ENCODE data around the gene ZRANB3. TPM values are rescaled to one million over a fixed set of nuclear protein-coding genes. Genes with fewer than 3 reads are reported as not detected.

ZRANB3 gene
- total and polyA plus RNA-seq, 2 donors from 2014 or later: 3.6 to 6.4 TPM

DNA sequence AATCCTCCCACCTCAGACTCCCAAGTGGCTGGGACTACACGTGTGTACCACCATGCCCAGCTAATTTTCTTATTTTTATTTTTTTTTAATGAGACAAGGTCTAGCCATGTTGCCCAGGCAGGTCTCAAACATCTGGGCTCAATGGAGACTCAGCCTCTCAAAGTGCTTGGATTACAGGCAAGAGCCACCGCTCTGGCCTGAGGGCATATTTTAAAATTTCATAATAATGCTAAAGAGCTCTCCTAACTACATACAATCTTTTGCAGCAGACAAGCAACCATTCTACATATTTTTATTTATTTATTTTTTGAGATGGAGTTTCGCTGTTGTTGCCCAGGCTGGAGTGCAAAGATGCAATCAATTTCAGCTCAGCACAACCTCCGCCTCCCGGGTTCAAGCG, 271.9 kb downstream of the ZRANB3 start:
- no peak for FAIRE-seq
- Histone ChIP-seq H3K36me3 (ENCODE audit: control insufficient read depth in 2 of 3, insufficient read depth in 3 of 3, low read length in 3 of 3) (no peaks in the 10 kb centered on the region), H3K4me3 (ENCODE audit: low read length in 3 of 3) (no peak overlapping the region), H3K9ac (ENCODE audit: low read length in 3 of 3) (no peak overlapping the region), H3K9me3 (ENCODE audit: control insufficient read depth in 2 of 3, insufficient read depth in 1 of 3, low read length in 3 of 3) (no peaks in the 10 kb centered on the region), H3K4me1 (ENCODE audit: control insufficient read depth in 2 of 3, insufficient read depth in 2 of 3, low read depth in 1 of 3, low read length in 3 of 3) (no peaks in the 10 kb centered on the region), H3K27ac (ENCODE audit: low read depth in 2 of 2, low read length in 2 of 2) (no peak overlapping the region), H3K27me3 (ENCODE audit: control insufficient read depth, insufficient read depth, low read length) (no peaks in the 10 kb centered on the region)
- intact Hi-C loops (cut with DNase I): no loop called here
- DNase-seq: no peak
- TF ChIP-seq, protein P1, sequence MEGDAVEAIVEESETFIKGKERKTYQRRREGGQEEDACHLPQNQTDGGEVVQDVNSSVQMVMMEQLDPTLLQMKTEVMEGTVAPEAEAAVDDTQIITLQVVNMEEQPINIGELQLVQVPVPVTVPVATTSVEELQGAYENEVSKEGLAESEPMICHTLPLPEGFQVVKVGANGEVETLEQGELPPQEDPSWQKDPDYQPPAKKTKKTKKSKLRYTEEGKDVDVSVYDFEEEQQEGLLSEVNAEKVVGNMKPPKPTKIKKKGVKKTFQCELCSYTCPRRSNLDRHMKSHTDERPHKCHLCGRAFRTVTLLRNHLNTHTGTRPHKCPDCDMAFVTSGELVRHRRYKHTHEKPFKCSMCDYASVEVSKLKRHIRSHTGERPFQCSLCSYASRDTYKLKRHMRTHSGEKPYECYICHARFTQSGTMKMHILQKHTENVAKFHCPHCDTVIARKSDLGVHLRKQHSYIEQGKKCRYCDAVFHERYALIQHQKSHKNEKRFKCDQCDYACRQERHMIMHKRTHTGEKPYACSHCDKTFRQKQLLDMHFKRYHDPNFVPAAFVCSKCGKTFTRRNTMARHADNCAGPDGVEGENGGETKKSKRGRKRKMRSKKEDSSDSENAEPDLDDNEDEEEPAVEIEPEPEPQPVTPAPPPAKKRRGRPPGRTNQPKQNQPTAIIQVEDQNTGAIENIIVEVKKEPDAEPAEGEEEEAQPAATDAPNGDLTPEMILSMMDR (IDR thresholded peaks at IDR 0.05; ENCODE audit: borderline replicate concordance, extremely low read depth, insufficient read depth): no peak

DNA sequence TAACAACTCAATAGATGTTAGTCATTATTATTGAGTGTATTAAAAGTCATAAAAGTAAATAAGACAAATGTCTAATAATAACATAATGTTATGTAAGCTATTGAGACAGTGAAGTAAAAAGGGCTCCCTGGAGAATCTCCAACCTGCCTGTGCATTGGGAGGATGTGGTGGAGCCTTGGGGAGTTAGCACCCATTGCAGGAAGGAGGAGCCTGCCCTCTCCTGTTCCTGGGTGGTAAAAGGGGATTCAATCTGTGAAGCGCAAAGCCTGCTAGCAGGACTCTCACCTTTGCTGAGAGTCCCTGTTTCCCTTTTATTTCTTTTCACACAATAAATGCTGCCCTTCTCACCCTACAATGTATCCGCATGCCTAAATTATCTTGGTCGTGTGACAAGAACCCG, 272.8 kb downstream of the ZRANB3 start:
- Histone ChIP-seq H3K36me3 (ENCODE audit: control insufficient read depth in 2 of 3, insufficient read depth in 3 of 3, low read length in 3 of 3) (no peaks in the 10 kb centered on the region), H3K4me1 (ENCODE audit: control insufficient read depth in 2 of 3, insufficient read depth in 2 of 3, low read depth in 1 of 3, low read length in 3 of 3) (no peaks in the 10 kb centered on the region), H3K27ac (ENCODE audit: low read depth in 2 of 2, low read length in 2 of 2) (no peak overlapping the region), H3K9ac (ENCODE audit: low read length in 3 of 3) (no peak overlapping the region), H3K4me3 (ENCODE audit: low read length in 3 of 3) (no peak overlapping the region), H3K27me3 (ENCODE audit: control insufficient read depth, insufficient read depth, low read length) (no peaks in the 10 kb centered on the region), H3K9me3 (ENCODE audit: control insufficient read depth in 2 of 3, insufficient read depth in 1 of 3, low read length in 3 of 3) (no peaks in the 10 kb centered on the region)
- DNase-seq: no peak
- TF ChIP-seq, protein P1 (IDR thresholded peaks at IDR 0.05; ENCODE audit: borderline replicate concordance, extremely low read depth, insufficient read depth): no peak
- no peak for FAIRE-seq
- intact Hi-C loops (cut with DNase I): no loop called here

DNA sequence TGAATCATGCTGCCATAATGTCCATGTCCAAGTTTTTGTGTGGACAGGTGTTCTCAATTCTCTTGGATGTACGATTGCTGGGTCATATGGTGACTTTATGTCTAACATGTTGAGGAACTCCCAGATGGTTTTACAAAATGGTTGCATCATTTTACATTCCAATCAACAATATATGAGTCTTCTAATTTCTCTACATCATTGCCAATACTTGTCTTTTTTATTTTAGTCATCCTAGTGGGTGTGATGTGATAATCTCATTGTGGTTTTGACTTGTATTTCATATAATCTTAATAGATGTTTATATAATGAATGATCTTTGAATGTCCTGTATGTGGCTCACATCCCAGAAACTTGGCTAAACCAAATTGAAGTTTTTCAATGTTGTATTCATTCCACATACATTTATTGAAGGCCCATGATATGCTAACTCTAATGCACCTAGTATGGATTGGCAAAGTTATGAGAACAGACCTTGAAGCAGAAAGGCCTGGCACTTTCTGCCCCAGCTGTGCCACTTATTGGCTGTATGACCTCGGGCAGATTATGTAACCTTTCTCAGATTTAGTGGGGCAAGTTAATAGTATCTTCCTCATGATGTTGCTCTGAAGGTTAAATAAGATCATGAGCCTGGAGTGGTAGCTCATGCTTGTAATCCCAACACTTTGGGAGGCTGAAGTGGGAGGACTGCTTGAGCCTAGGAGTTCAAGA, 273.5 kb downstream of the ZRANB3 start:
- intact Hi-C loops (cut with DNase I): no loop called here
- no peak for DNase-seq
- H3K4me3 ChIP-seq (ENCODE audit: low read length in 3 of 3): no peak overlapping the region
- no peaks in the 10 kb centered on the region for H3K27me3 ChIP-seq (ENCODE audit: control insufficient read depth, insufficient read depth, low read length)
- no peaks in the 10 kb centered on the region for H3K36me3 ChIP-seq (ENCODE audit: control insufficient read depth in 2 of 3, insufficient read depth in 3 of 3, low read length in 3 of 3)
- no peak overlapping the region for H3K9ac ChIP-seq (ENCODE audit: low read length in 3 of 3)
- TF ChIP-seq, protein P1 (IDR thresholded peaks at IDR 0.05; ENCODE audit: borderline replicate concordance, extremely low read depth, insufficient read depth): no peak
- no peak for FAIRE-seq
- H3K27ac ChIP-seq (ENCODE audit: low read depth in 2 of 2, low read length in 2 of 2): no peak overlapping the region
- H3K4me1 ChIP-seq (ENCODE audit: control insufficient read depth in 2 of 3, insufficient read depth in 2 of 3, low read depth in 1 of 3, low read length in 3 of 3): no peaks in the 10 kb centered on the region
- no peaks in the 10 kb centered on the region for H3K9me3 ChIP-seq (ENCODE audit: control insufficient read depth in 2 of 3, insufficient read depth in 1 of 3, low read length in 3 of 3)
